Small intestine (tissue), 7 donors: Measurements from ENCODE around the gene MYCBPAP. TPM values are rescaled to one million over a fixed set of nuclear protein-coding genes. Genes with fewer than 3 reads are reported as not detected.
A peak's percentile ranks its signal among the peaks of the same experiment; 100 is the strongest.
"Not testable (repeated sequence)": the region's sequence is repeated elsewhere in the genome, so short reads cannot be mapped to it uniquely, and the experiment has no call there.

Experiments
- DNase-seq, 2 donors: peaks; one replicate each; pipeline versions ENCODE4 v3.0.0 to v3.0.0-alpha.2; 2013
- FAIRE-seq: peaks from 2 replicates; lab custom pipeline; 2012; peaks lifted over from hg19 to GRCh38; lab: Jason Lieb, UNC
- H3K27ac ChIP-seq, 3 donors: one replicate each; pipeline ENCODE4 v1.5.1; 2013; ENCODE audit warnings: low read length in 2 of 3, mild to moderate bottlenecking in 2 of 3, control low read depth in 1 of 3, inconsistent platforms in 1 of 3, low read depth in 1 of 3, moderate library complexity in 1 of 3
- H3K27me3 ChIP-seq, 3 donors: one replicate each; pipeline ENCODE4 v1.6.1; 2013; ENCODE audit warnings: low read length in 3 of 3, inconsistent platforms in 1 of 3; ENCODE audit not compliant: control insufficient read depth in 3 of 3, insufficient read depth in 3 of 3
- H3K36me3 ChIP-seq, 3 donors: one replicate each; pipeline ENCODE4 v1.6.1; 2013; ENCODE audit warnings: low read length in 3 of 3, inconsistent platforms in 1 of 3, low read depth in 1 of 3, mild to moderate bottlenecking in 1 of 3, moderate library complexity in 1 of 3; ENCODE audit not compliant: control insufficient read depth in 3 of 3, insufficient read depth in 2 of 3
- H3K4me1 ChIP-seq, 3 donors: one replicate each; pipeline ENCODE4 v1.6.1; 2013; ENCODE audit warnings: low read length in 2 of 3, inconsistent platforms in 1 of 3, low read depth in 1 of 3, mild to moderate bottlenecking in 1 of 3, moderate library complexity in 1 of 3; ENCODE audit not compliant: control insufficient read depth in 3 of 3, insufficient read depth in 2 of 3
- H3K4me3 ChIP-seq, 3 donors: one replicate each; pipeline ENCODE4 v1.5.1; 2013; ENCODE audit warnings: low read length in 3 of 3, control low read depth in 1 of 3, inconsistent platforms in 1 of 3, low read depth in 1 of 3, mild to moderate bottlenecking in 1 of 3, moderate library complexity in 1 of 3
- H3K9me3 ChIP-seq, 2 donors: one replicate each; pipeline ENCODE4 v1.6.1; 2013; ENCODE audit warnings: low read depth in 1 of 2, low read length in 1 of 2; ENCODE audit not compliant: control insufficient read depth in 2 of 2, insufficient read depth in 1 of 2
- WGBS, 3 donors: extraction: QIAGEN DNeasy Blood & Tissue Kit; methylation state at CpG; one replicate each; pipeline ENCODE4 v1.1.7; 2013; 5-methylcytosine and 5-hydroxymethylcytosine counted together
- polyA plus RNA-seq, 4 donors: library from polyadenylated mRNA; stranded (reverse) in 3 of 4; unstranded in 1 of 4; fragments of 200-250 nt in 3 of 4; fragments of 120-200 nt in 1 of 4; gene quantifications; one replicate each; pipeline versions ENCODE4 v1.2.1 to v1.2.3, GENCODE V29; 2013
- donor health status: healthy with polysubstance abuse.
- donor health status: control.
- donor health status: control.
- donor health status: Bipolar disorder and iron deficiency.
- donor health status: healthy.

Gene MYCBPAP
- polyA plus RNA-seq, 4 donors = 0.13 to 1.6 (median 0.45) TPM; not detected in 1

GRCh38 chr17:50468304-50469207 lies 39.7 kb upstream of the MYCBPAP start, which contains the start of gene CHAD:
Gene CHAD (minus strand): TSS chr17:50468880. CDS start chr17:50468813, 67 bp downstream.
- Histone ChIP-seq H3K4me3 (peak within 1 kb of the TSS in 2 of 3 donors; percentile 15 to 32), H3K9me3 (no peaks in the 10 kb centered on the region), H3K27ac (no peak within 1 kb of the TSS), H3K27me3 (peaks cover 0 to 20% (median 0%) of the 10 kb centered on the region in 3 donors), H3K36me3 (peaks cover 0 to 62% (median 4%) of the 10 kb centered on the region in 3 donors), H3K4me1 (peaks cover 2 to 13% (median 3%) of the 10 kb centered on the region in 3 donors)
- WGBS, 3 donors = 33 to 46% (median 44%) methylated on average over 59 to 71 of the region's 71 CpGs
- DNase-seq (peak in 1 of 2 donors; percentile 46), FAIRE-seq (no peak)

GRCh38 chr17:50469208-50469605 lies 39.0 kb upstream of the MYCBPAP start:
- WGBS, 3 donors = 23 to 47% (median 35%) methylated on average over 29 to 37 of the region's 37 CpGs
- H3K36me3 ChIP-seq = peaks cover 0 to 64% (median 4%) of the 10 kb centered on the region in 3 donors
- no peaks in the 10 kb centered on the region for H3K9me3 ChIP-seq
- DNase-seq (no peak), FAIRE-seq (no peak)
- H3K27ac ChIP-seq = no peak overlapping the region
- H3K4me3 ChIP-seq = peak overlapping the region in 1 of 3 donors; percentile 32
- peaks cover 0 to 20% (median 0%) of the 10 kb centered on the region in 3 donors for H3K27me3 ChIP-seq
- peaks cover 2 to 13% (median 3%) of the 10 kb centered on the region in 3 donors for H3K4me1 ChIP-seq

- Histone ChIP-seq H3K36me3 (peaks cover 0 to 63% (median 4%) of the 10 kb centered on the region in 3 donors), H3K27me3 (peaks cover 0 to 20% (median 0%) of the 10 kb centered on the region in 3 donors), H3K4me1 (peaks cover 2 to 13% (median 3%) of the 10 kb centered on the region in 3 donors), H3K9me3 (no peaks in the 10 kb centered on the region), H3K4me3 (no peak overlapping the region), H3K27ac (no peak overlapping the region)
- DNase-seq (no peak), FAIRE-seq (no peak)
- WGBS, 3 donors = 52 to 71% (median 62%) methylated on average over 19 of the region's 19 CpGs
Observed at GRCh38 chr17:50469671-50470305, 38.5 kb upstream of the MYCBPAP start.

DNA sequence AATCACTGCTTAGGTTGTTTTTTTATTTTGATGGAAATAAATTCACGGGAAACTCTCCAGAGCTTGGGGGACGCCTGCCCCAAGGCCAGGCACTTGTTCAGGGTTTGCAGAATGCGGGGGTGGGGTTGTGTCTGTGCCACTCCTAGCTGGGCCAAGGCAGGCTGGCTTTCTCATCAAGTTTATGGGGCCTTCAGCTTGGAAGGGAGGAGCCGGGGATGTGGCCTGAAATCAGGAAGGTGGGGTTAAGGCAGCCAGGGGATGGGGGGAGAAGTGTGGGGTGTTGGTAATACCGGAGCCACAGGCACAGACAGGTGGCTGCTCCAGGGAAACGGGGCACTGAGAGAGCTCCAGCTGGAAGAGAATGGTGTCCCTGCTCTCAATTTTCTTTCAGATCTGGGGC lies 37.8 kb upstream of the MYCBPAP start:
- FAIRE-seq (no peak), DNase-seq (peak; percentile 44 to 64)
- no peak overlapping the region for H3K27ac ChIP-seq
- H3K4me3 ChIP-seq = no peak overlapping the region
- H3K4me1 ChIP-seq = peaks cover 2 to 14% (median 3%) of the 10 kb centered on the region in 3 donors
- H3K36me3 ChIP-seq = peaks cover 0 to 61% (median 4%) of the 10 kb centered on the region in 3 donors
- 18 to 60% (median 37%) methylated on average over 6 of the region's 6 CpGs for WGBS, 3 donors
- peaks cover 0 to 20% (median 0%) of the 10 kb centered on the region in 3 donors for H3K27me3 ChIP-seq
- no peaks in the 10 kb centered on the region for H3K9me3 ChIP-seq

- peaks cover 0 to 57% (median 4%) of the 10 kb centered on the region in 3 donors for H3K36me3 ChIP-seq
- no peaks in the 10 kb centered on the region for H3K9me3 ChIP-seq
- H3K27me3 ChIP-seq = peaks cover 0 to 20% (median 0%) of the 10 kb centered on the region in 3 donors
- FAIRE-seq (no peak), DNase-seq (no peak)
- 81 to 85% (median 83%) methylated on average over 22 of the region's 22 CpGs for WGBS, 3 donors
- H3K4me1 ChIP-seq = peaks cover 2 to 15% (median 3%) of the 10 kb centered on the region in 3 donors
- no peak overlapping the region for H3K4me3 ChIP-seq
- no peak overlapping the region for H3K27ac ChIP-seq
Observed at GRCh38 chr17:50471009-50471905, 37.0 kb upstream of the MYCBPAP start.

DNA sequence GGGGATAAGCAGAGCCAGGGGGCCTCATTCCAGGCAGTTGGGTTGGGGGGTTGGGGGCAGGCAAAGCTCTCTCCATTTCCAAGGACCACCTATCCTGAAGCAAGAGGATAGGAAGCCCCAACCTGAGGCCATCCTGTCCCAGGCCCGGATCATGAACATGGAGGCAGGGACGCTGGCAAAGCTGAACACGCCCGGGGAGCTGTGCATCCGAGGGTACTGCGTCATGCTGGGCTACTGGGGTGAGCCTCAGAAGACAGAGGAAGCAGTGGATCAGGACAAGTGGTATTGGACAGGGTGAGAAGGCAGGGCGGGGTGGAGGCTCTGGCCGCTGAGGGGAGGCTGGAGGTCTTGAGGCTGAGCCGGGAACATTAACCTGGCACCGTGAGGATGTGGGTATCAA lies 36.0 kb upstream of the MYCBPAP start:
- Histone ChIP-seq H3K27me3 (peaks cover 0 to 20% (median 0%) of the 10 kb centered on the region in 3 donors), H3K36me3 (peaks cover 0 to 48% (median 4%) of the 10 kb centered on the region in 3 donors), H3K27ac (no peak overlapping the region), H3K9me3 (no peaks in the 10 kb centered on the region), H3K4me1 (peaks cover 2 to 21% (median 3%) of the 10 kb centered on the region in 3 donors), H3K4me3 (no peak overlapping the region)
- 91 to 95% (median 95%) methylated on average over 10 of the region's 10 CpGs for WGBS, 3 donors
- no peak for DNase-seq
- FAIRE-seq = no peak

DNA sequence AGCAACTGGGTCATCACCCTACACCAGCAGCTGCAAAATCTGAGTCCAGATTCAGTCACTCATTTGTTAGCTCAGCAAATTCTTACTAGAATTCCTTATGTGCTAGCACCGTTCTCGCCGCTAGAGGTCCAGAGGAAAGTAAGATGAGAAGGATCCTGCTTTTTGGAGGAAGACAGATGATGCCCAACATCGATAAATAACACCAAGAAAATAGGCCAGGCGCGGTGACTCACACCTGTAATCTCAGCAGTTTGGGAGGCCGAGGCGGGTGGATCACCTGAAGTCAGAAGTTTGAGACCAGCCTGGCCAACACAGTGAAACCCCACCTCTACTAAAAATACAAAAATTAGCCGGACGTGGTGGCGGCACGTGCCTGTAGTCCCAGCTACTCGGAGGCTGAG lies 35.5 kb upstream of the MYCBPAP start:
- H3K9me3 ChIP-seq, DNase-seq, H3K27ac ChIP-seq, FAIRE-seq, H3K4me3 ChIP-seq: not testable (repeated sequence)
- Histone ChIP-seq H3K27me3 (peaks cover 0 to 15% (median 0%) of the 10 kb centered on the region in 3 donors), H3K36me3 (peaks cover 0 to 44% (median 4%) of the 10 kb centered on the region in 3 donors), H3K4me1 (peaks cover 1 to 21% (median 3%) of the 10 kb centered on the region in 3 donors)
- WGBS, 3 donors = 92 to 96% (median 92%) methylated on average over 13 of the region's 13 CpGs
